CD4-positive, alpha-beta T cell treated with Interleukin-4 for 1 hour (primary cell): ENCODE measurements around the gene LYSET.
"Not testable (repeated sequence)": the region's sequence is repeated elsewhere in the genome, so short reads cannot be mapped to it uniquely, and the experiment has no call there.

ENCODE experiments used
- DNase-seq, 2 donors: peaks; one replicate each; pipeline ENCODE4 v3.0.0-alpha.2; 2020 to 2022

Gene LYSET

DNA sequence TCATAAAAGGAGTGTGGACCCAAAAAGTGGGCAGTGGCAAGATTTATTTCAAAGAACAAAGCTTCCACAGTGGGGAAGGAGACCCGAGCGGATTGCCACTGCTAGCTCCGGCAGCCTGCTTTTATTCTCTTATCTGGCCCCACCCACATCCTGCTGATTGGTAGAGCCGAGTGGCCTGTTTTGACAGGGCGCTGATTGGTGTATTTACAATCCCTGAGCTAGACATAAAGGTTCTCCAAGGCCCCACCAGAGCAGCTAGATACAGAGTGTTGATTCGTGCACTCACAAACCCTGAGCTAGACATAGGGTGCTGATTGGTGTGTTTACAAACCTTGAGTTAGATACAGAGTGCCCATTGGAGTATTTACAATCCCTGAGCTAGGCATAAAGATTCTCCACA lies 15.5 kb upstream of the LYSET start:
- DNase-seq = not testable (repeated sequence)

- not testable (repeated sequence) for DNase-seq
These were observed 15.0 kb upstream of the LYSET start for GRCh38 chr14:93170141-93170540.

GRCh38 chr14:93171376-93171775 lies 13.7 kb upstream of the LYSET start:
- DNase-seq = no peak

DNA sequence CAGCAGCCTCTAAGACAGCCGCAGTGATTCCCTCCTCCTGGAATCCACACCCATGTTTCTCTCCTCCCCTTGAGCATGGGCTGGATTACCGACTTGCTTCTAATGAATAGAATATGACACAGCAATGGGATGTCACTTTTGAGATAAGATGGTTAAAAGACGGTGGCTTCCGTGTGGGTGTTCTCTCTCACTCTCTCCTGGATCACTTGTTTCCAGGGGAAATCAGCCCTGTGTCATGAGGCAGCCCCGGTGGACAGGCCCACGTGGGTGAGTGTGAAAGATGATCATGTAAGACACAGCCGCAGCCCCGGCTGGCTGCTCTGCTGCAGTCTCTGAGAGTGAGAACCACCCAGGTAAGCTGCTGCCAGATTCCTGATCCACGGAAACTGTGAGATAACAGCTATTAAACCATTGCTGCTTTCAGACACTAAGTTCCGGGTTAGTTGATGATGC lies 11.1 kb upstream of the LYSET start:
- no peak for DNase-seq

GRCh38 chr14:93174731-93175130 lies 10.4 kb upstream of the LYSET start:
- not testable (repeated sequence) for DNase-seq

DNA sequence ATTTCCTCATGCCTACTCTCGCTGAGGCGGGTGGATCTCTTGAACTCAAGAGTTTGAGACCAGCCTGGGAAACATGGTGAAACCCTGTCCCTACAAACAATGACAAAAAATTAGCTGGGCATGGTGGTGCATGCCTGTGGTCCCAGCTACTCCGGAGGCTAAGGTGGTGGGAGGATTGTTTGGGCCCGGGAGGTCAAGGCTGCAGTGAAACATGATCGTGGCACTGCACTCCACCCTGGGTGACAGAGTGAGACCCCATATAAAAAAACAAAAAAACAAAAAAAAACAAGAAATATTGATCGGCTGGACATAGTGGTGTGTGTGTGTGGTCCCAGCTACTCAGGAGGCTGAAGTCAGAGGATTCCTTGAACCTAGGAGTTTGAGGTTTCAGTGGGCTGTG lies 9.6 kb upstream of the LYSET start:
- no peak for DNase-seq

DNA sequence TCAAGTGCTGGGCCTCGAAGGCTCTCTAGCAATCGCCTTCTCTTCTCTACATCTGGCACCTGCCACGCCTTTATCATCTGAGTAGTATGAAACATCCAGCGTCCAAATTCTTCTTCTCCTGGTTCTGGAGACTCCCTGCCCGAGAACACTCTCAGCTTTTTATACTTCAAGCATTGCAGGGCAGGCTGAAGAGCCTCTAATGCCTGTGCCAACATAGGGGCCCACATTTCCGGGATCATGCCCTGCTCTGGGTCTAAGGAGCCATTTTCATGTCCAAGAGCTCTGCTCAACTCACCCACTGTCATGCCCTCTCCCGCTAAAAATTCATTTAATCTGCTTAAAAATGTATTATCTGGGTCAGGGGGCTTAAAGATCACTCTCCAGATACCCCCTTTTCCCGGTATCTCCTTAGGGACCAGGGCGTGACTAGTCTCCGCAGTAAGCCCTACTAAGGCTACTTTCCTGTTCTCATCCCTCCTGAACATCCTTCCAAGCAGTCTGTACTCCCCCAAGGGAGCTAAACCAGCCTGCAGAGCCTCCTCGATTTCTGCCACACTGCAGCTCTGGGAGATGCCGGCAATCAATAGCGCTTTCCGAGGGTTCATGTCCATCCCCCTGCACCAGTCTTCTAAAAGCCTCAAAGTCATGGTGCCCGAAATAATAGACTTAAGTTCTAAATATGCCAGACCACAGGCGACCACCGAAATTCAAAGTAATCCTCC lies 1.4 kb upstream of the LYSET start:
- DNase-seq = no peak

DNA sequence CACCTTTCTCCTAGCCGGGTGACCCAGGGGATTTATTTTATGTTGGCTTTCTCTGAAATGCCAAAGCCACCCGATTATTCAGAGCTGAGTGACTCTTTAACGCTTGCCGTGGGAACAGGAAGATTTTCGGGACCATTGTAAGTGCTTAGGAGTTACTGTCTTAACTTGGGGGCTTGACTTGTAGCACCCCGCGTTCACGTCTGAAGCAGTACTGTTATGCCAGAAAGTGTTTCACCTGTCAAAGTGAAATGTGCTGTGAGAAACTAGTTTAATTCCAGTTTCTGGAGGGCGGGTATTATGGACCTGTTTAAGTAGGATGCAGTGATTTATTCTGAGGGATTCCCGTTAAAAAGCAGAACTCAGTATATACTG lies 218 bp downstream of the LYSET start:
- no peak for DNase-seq

DNA sequence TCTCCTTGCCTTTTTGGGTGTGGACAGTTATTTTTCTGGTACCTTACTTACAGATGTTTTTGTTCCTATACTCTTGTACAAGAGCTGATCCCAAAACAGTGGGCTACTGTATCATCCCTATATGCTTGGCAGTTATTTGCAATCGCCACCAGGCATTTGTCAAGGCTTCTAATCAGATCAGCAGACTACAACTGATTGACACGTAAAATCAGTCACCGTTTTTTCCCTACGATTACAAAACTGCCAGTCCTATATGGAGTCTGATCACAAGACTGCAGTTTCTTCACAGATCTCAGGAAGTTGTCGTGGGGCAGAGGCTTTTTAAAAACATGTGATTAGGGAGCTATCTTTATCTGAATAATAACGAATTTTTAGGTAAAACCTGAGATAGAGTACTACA lies 1.3 kb downstream of the LYSET start:
- DNase-seq = no peak

GRCh38 chr14:93186956-93187355 lies 1.8 kb downstream of the LYSET start:
- DNase-seq = no peak

DNA sequence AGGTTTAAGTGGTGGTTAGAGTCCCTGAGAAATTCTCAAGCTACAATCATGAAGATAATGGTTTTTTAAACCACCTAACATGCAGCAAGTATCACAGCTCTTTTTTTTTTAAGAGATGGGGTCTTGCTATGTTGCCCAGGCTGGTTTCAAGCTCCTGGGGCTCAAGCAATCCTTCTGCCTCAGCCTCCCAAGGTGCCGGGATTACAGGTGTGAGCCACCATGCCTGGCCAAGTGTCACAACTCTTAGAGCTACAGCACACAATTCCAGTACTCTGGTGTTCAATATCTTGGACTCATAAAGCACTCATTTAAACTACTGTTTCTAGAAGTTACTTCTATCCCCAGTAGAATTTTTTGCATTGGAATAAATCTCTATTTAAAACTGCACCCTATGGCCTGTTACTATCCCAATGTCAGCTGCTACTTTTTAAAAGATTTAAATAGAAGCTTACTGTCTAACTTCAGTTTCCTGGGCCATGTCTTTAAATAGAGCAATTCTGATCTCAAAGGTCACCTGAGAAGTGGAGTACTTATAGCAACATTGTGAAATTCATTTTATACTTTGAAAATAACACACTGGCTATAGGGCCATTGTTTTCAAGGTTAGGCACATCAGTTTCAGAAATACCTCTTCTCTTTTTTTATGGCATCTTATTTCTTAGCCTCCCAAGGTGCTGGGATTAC lies 10.3 kb downstream of the LYSET start:
- DNase-seq = no peak

GRCh38 chr14:93199031-93199430 lies 13.9 kb downstream of the LYSET start:
- DNase-seq = no peak

GRCh38 chr14:93200553-93200952 lies 15.4 kb downstream of the LYSET start:
- DNase-seq = no peak

- no peak for DNase-seq
These were observed 16.1 kb downstream of the LYSET start for GRCh38 chr14:93201155-93201704.

DNA sequence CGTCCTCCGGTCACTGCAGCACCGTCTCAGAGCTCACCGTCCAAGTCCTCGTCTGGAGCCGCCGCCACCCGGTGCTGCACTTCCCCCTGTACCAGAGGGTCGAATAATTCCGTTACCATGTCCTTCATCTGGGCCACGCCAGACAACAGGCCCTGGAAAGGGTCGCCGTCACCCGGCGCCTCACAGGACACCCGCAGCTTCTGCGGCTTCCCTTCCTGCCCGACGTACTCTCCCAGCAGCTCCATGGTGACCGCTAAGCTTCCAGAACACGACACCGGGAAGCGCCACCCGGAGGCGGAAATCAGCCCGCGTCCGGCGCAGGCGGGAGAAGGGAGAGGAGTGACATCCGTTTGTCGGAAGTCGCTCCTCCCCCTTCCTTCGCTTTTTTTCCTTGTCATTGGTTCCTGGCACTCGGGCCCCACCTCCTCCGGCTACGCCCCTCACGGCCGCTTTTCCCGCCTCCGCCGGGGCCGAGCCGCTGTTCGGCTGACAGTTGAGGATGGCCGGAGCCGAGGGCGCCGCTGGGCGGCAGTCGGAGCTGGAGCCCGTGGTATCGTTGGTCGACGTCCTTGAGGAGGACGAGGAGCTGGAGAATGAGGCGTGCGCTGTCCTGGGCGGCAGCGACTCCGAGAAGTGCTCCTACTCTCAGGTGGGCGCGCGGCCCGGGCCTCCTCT lies 21.8 kb downstream of the LYSET start, which contains the start of the genes GON7 and UBR7:
TSS of gene GON7 (minus strand) at position 273 of the 675 bp plus-strand sequence. CDS start at position 245, 28 bp downstream.
TSS of gene UBR7 (plus strand) at position 464 of the 675 bp plus-strand sequence. CDS start at position 500, 36 bp downstream.
- peak; percentile 88 to 89 for DNase-seq

DNA sequence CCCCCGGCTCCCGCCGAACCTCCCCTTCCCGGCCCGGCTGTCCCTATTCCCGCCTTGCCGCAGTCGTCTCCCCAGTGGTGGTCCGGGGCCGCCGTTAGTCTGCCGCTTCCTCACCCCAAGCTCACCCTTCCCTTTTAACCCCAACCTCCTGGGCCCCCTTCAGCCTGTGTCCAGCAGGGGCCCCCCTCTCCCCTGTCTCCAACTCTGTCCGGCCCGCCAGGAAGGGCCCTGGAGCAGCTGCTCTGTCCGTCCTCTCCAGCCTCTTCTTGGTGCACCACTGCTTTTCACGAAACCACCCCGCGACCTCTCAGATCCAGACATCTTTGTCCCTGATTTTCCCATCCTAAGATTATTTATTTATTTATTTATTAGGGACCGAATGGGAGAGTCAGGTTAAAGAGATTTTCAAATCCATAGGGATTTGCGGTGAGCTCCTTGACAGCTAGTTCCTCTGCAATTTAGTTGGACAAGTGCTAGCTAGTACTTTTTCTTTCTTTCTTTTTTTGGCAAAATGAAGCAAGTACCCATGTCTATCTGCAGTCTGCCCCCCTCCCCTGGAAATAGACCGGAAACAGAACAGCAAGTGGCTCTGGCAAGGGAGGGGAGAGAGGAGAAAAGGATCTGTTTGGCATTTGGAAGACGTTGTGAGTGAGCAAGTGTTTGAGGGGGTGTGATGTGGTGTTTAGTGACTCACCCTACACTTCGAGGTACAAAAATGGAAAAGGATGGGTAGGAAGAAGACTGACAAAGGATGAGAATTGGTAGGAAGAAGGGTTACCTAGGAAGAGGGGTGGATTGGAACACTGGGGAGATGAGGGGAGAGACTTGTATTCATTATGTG lies 22.6 kb downstream of the LYSET start:
- DNase-seq = peak; percentile 16 to 25

DNA sequence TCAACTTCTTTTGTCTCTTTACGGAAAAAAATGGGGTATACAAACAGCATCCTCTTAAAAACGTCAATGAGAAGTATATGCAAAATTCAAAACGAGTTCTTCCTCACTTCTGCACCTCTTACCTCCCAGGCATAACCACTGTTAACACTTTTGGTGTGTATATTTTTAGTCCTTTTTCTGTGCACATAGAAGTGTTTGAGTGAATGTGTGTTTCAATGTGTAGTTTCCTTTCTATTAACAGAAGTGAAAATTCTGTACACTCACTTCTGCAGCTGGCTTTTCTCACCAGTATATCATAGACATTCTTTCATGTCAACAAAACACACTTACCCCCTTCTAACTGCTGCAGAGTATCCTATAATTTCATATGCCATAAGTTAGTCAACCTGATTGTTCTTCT lies 27.3 kb downstream of the LYSET start:
- no peak for DNase-seq

DNA sequence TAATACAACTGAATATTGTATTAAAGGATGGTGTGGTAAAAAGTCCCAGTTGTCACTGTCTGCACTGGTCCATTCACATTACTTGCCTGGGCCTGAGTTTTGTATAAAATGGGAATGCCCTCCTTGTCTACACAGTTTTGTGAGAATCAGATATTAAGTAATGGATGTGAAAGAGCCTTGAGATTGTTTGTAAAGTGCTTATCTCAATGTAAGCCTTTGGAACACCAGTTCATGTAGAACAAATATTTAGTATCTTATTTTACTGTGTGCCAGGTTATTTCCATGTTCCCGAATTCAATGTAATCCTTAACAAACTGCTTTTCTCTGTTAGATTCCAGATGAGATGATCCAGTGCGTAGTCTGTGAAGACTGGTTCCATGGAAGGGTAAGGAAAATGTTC lies 29.5 kb downstream of the LYSET start:
- no peak for DNase-seq

DNA sequence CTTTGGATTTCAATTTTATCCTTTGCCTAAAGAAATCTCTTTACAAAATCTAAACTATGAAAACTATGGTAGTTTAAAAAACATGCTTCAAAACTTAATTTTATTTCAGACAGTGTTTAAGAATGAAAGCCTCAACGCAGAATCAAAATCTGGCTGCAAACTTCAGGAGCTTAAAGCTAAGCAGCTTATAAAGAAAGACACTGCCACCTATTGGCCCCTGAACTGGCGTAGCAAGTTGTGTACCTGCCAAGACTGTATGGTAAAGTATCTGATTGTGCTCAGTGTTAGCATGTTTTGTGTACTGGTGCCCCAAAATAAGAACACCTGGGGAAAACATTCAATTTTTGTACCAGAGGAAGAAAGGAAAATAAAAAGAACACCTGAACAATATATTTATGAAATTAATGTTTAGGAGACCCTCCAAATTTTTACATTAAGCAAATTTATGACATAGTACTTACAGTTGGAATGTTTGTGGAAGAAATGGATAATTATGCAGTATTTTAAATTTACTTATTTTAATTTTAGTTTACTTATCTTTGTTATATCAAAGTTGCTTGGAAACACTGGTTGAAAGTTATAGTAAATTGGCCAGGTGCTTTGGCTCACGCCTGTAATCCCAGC lies 34.1 kb downstream of the LYSET start:
- peak; percentile 64 to 67 for DNase-seq

- DNase-seq = no peak
These were observed 35.4 kb downstream of the LYSET start for GRCh38 chr14:93220509-93220908.

DNA sequence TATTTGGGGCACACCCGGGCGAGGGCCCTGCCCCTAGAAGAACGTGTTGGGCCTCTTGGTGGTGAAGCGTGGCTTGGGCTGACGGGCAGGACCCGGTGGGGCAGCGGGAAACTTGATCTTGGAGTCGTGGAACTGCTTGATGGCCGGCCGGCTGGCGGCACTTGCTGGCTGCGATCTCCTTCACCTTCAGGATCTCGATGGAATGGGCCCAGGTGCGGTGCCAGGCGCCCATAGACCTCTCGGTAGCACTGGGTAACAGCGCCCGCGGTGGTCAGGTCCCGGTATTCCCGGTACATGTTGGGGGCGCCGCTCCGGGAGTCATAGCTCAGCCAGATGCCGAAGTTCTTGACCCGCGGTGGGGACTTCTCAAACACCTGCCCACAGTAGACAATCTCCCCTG lies 38.4 kb downstream of the LYSET start:
- DNase-seq = no peak

DNA sequence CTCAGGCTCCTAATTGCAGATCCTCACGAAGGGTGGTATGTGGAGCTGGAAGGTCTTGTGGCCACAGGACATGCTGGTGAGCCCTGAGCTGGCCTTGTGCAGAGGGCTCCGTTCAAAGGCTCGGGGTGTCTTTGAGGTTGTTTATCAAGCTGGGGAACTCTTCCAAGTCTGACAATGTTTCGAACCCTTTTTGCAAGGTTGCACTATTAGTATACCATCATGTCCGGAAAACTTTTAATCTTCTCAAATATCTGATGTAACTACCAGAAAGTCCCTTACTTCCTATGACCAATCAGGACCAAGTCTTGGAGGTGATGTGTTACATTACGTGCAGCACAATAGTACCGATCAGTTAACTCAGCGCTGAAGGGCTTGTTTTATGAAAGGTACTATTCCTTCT lies 43.4 kb downstream of the LYSET start:
- DNase-seq = no peak
